ENCODE data around the gene RUNX3.

- TF ChIP-seq USF2 (CRISPR knock-in tag; IDR thresholded peaks at IDR 0.05) (no peak), MLX (CRISPR knock-in tag; IDR thresholded peaks at IDR 0.05) (no peak), CTCF (IDR thresholded peaks at IDR 0.05) (no peak), E2F4 (CRISPR knock-in tag; IDR thresholded peaks at IDR 0.05; ENCODE audit: borderline replicate concordance, low read depth) (no peak), ZSCAN18 (CRISPR knock-in tag; IDR thresholded peaks at IDR 0.05) (no peak), ZNF232 (CRISPR knock-in tag; IDR thresholded peaks at IDR 0.05) (no peak), ESRRA (CRISPR knock-in tag; IDR thresholded peaks at IDR 0.05; ENCODE audit: borderline replicate concordance) (no peak), MAX (CRISPR knock-in tag; IDR thresholded peaks at IDR 0.05) (no peak), FOXK1 (CRISPR knock-in tag; IDR thresholded peaks at IDR 0.05) (no peak)
Measured at GRCh38 chr1:24967555-24967954, 37.5 kb upstream of the RUNX3 start.

All from WTC11 (cell line).